DND-41 (cell line): ENCODE measurements around the gene SLC29A4.
"Not testable (repeated sequence)": the region's sequence is repeated elsewhere in the genome, so short reads cannot be mapped to it uniquely, and the experiment has no call there.

Experiments
- ATAC-seq: fragments of 200-7000 bp; cut with Tn5 transposase; 3 replicates; pipeline ENCODE4 v1.9.1; 2021; ENCODE audit warnings: low read depth; ENCODE audit not compliant: insufficient read depth
- DNase-seq: peaks from one replicate; pipeline ENCODE4 v3.0.0-alpha.2; 2020
- H2AFZ ChIP-seq: 2 replicates; pipeline ENCODE4 v1.6.0; 2012; ENCODE audit warnings: low read depth, low read length
- H3K27ac ChIP-seq: 2 replicates; pipeline ENCODE4 v1.5.1; 2012; ENCODE audit warnings: low read length, inconsistent platforms
- H3K27me3 ChIP-seq: fragments of 200-600 bp; sonication (generic); 2 replicates; pipeline ENCODE4 v1.6.0; 2012; ENCODE audit warnings: low read length, mild to moderate bottlenecking, inconsistent platforms; ENCODE audit not compliant: insufficient read depth, poor library complexity
- H3K36me3 ChIP-seq: 2 replicates; pipeline ENCODE4 v1.5.1; 2012; ENCODE audit warnings: low read length, inconsistent platforms; ENCODE audit not compliant: insufficient read depth
- H3K4me1 ChIP-seq: 2 replicates; pipeline ENCODE4 v1.5.1; 2012; ENCODE audit warnings: mild to moderate bottlenecking, low read length; ENCODE audit not compliant: insufficient read depth
- H3K4me2 ChIP-seq: 2 replicates; pipeline ENCODE4 v1.6.0; 2012; ENCODE audit warnings: mild to moderate bottlenecking, moderate library complexity, low read length, inconsistent platforms; ENCODE audit not compliant: insufficient read depth
- H3K4me3 ChIP-seq, 2 experiments: fragments of 200-600 bp in 1 of 2; shearing (Covaris generic) in 1 of 2; 2 replicates each; pipeline ENCODE4 v1.5.1; 2012 to 2016; ENCODE audit warnings: inconsistent platforms in 2 of 2, low read length in 2 of 2, mild to moderate bottlenecking in 2 of 2, low read depth in 1 of 2, moderate library complexity in 1 of 2
- H3K79me2 ChIP-seq: 2 replicates; pipeline ENCODE4 v1.6.0; 2012; ENCODE audit warnings: low read length, inconsistent platforms; ENCODE audit not compliant: insufficient read depth
- H3K9ac ChIP-seq: 2 replicates; pipeline ENCODE4 v1.6.0; 2012; ENCODE audit warnings: low read depth, mild to moderate bottlenecking, inconsistent platforms, low read length, moderate library complexity
- H3K9me3 ChIP-seq: 2 replicates; pipeline ENCODE4 v1.5.1; 2012; ENCODE audit warnings: low read length, moderate library complexity, mild to moderate bottlenecking, inconsistent platforms; ENCODE audit not compliant: insufficient read depth, severe bottlenecking
- H4K20me1 ChIP-seq: 2 replicates; pipeline ENCODE4 v1.6.0; 2012; ENCODE audit warnings: low read length; ENCODE audit not compliant: insufficient read depth
- CTCF ChIP-seq: IDR thresholded peaks from 2 replicates; pipeline ENCODE4 v1.5.1; 2012; ENCODE audit warnings: borderline replicate concordance, low read length, moderate library complexity, mild to moderate bottlenecking; ENCODE audit not compliant: poor library complexity, severe bottlenecking; ENCODE audit errors: extremely low read depth
- EZH2 ChIP-seq: IDR thresholded peaks from 3 replicates; pipeline ENCODE4 v1.6.1; 2012; ENCODE audit warnings: borderline replicate concordance, low read depth, mild to moderate bottlenecking, moderate library complexity, low read length, inconsistent platforms; ENCODE audit not compliant: severe bottlenecking

SLC29A4 gene

GRCh38 chr7:5322621-5323410, 40.1 kb downstream of the SLC29A4 start:
- DNase-seq: no peak
- ATAC-seq: no peak
- H3K9me3 ChIP-seq: peaks cover 14% of the 10 kb centered on the region
- H4K20me1 ChIP-seq: peaks cover 2% of the 10 kb centered on the region; the same call in 1 of the 2 replicates
- no peak overlapping the region for H3K27ac ChIP-seq
- H3K4me3 ChIP-seq: no peak overlapping the region
- H2AFZ ChIP-seq: no peak overlapping the region
- TF ChIP-seq EZH2 (no peak), CTCF (no peak)
- no peak overlapping the region for H3K4me2 ChIP-seq
- H3K4me1 ChIP-seq: peaks cover 11% of the 10 kb centered on the region
- no peaks in the 10 kb centered on the region for H3K79me2 ChIP-seq
- H3K36me3 ChIP-seq: peaks cover 64% of the 10 kb centered on the region
- no peaks in the 10 kb centered on the region for H3K27me3 ChIP-seq
- no peak overlapping the region for H3K9ac ChIP-seq

GRCh38 chr7:5323800-5324781, 41.3 kb downstream of the SLC29A4 start:
- H3K27me3 ChIP-seq, ATAC-seq, H3K79me2 ChIP-seq, H3K9ac ChIP-seq, DNase-seq, H4K20me1 ChIP-seq, H3K27ac ChIP-seq, H3K4me2 ChIP-seq, H3K9me3 ChIP-seq, H2AFZ ChIP-seq, H3K4me3 ChIP-seq: not testable (repeated sequence)
- H3K4me1 ChIP-seq: peaks cover 23% of the 10 kb centered on the region
- H3K36me3 ChIP-seq: peaks cover 59% of the 10 kb centered on the region

- Histone ChIP-seq H2AFZ (no peak overlapping the region), H3K4me1 (peaks cover 23% of the 10 kb centered on the region), H3K27me3 (no peaks in the 10 kb centered on the region), H3K36me3 (peaks cover 55% of the 10 kb centered on the region), H3K9me3 (peaks cover 3% of the 10 kb centered on the region), H3K27ac (no peak overlapping the region), H3K9ac (no peak overlapping the region), H3K4me3 (no peak overlapping the region), H4K20me1 (peaks cover 7% of the 10 kb centered on the region; the same call in 1 of the 2 replicates), H3K79me2 (no peaks in the 10 kb centered on the region), H3K4me2 (no peak overlapping the region)
- DNase-seq (no peak), ATAC-seq (no peak)
- no peak for TF ChIP-seq EZH2
These were observed 42.2 kb downstream of the SLC29A4 start for GRCh38 chr7:5324961-5325360.

- no peak overlapping the region for H3K4me3 ChIP-seq
- no peak for ATAC-seq
- H2AFZ ChIP-seq: no peak overlapping the region
- H3K9me3 ChIP-seq: no peaks in the 10 kb centered on the region
- H3K4me1 ChIP-seq: peaks cover 52% of the 10 kb centered on the region
- no peak for TF ChIP-seq EZH2
- no peak for TF ChIP-seq CTCF
- H3K4me2 ChIP-seq: no peak overlapping the region
- no peak for DNase-seq
- H3K27me3 ChIP-seq: no peaks in the 10 kb centered on the region
- peaks cover 54% of the 10 kb centered on the region for H3K36me3 ChIP-seq
- H3K27ac ChIP-seq: no peak overlapping the region
- H3K9ac ChIP-seq: no peak overlapping the region
- peaks cover 46% of the 10 kb centered on the region for H4K20me1 ChIP-seq
- H3K79me2 ChIP-seq: no peaks in the 10 kb centered on the region
These were observed 47.5 kb downstream of the SLC29A4 start for GRCh38 chr7:5330288-5330687.
